Panc1 (cell line): ENCODE measurements around the gene TANC1.

Experiments
- CTCF ChIP-seq: fragments of 450-650 bp; IDR thresholded peaks from 2 replicates; pipeline ENCODE4 v1.5.1; 2017; ENCODE audit warnings: mild to moderate bottlenecking
- POLR2AphosphoS5 ChIP-seq: IDR thresholded peaks from 2 replicates; pipeline ENCODE4 v1.6.1; 2012; ENCODE audit warnings: mild to moderate bottlenecking, low read depth, low read length, moderate library complexity
- REST ChIP-seq, 2 experiments: IDR thresholded peaks; 2 replicates each; pipeline ENCODE4 v1.6.1; 2011 to 2012; ENCODE audit warnings: low read depth in 2 of 2, control low read depth in 1 of 2, low read length in 1 of 2, mild to moderate bottlenecking in 1 of 2, moderate library complexity in 1 of 2; ENCODE audit not compliant: insufficient read depth in 1 of 2
- SIN3A ChIP-seq: IDR thresholded peaks from 2 replicates; pipeline ENCODE4 v1.6.1; 2012; ENCODE audit warnings: low read depth, mild to moderate bottlenecking, low read length, moderate library complexity, borderline replicate concordance; ENCODE audit not compliant: insufficient read depth
- TCF7L2 ChIP-seq: IDR thresholded peaks from 2 replicates; pipeline ENCODE4 v1.6.1; 2011; ENCODE audit warnings: mild to moderate bottlenecking, low read depth, low read length, inconsistent platforms

GRCh38 chr2:159017837-159018236, 49.4 kb downstream of the TANC1 start:
- TF ChIP-seq CTCF, result no peak
- TF ChIP-seq POLR2AphosphoS5, result no peak
- no peak for TF ChIP-seq REST (IDR thresholded peaks at IDR 0.05; ENCODE audit: insufficient read depth in 1 of 2, low read depth in 2 of 2, low read length in 1 of 2)
- TF ChIP-seq TCF7L2, result no peak
- TF ChIP-seq SIN3A, result no peak
